Natural killer cell treated with Interleukin-12 subunit alpha and Interleukin-12 subunit beta and Interleukin-15 and Interleukin-18, amount 100 ng/mL, for 72 hours (primary cell): ENCODE data around the gene ABHD6. TPM values are rescaled to one million over a fixed set of nuclear protein-coding genes. Genes with fewer than 3 reads are reported as not detected.
A peak's percentile ranks its signal among the peaks of the same experiment; 100 is the strongest.
"Not testable (repeated sequence)": the region's sequence is repeated elsewhere in the genome, so short reads cannot be mapped to it uniquely, and the experiment has no call there.

ENCODE experiments used
- ATAC-seq, 2 donors: fragments of 150-1000 bp; cut with Tn5 transposase in 1 of 2; sonication (Bioruptor Pico), chemical (Tn5 transposase) in 1 of 2; 2 replicates each; pipeline ENCODE4 v1.10.0; 2021
- DNase-seq: peaks from one replicate; pipeline ENCODE4 v3.0.0; 2022; ENCODE audit warnings: low spot score
- H3K27ac Mint-ChIP-seq, 2 donors: 1 replicate in 1 of 2; 2 replicates in 1 of 2; pipeline ENCODE4 v1.8.0; 2022; ENCODE audit warnings: mixed read lengths in 2 of 2, mild to moderate bottlenecking in 1 of 2, moderate library complexity in 1 of 2
- H3K27me3 Mint-ChIP-seq, 2 donors: 1 replicate in 1 of 2; 2 replicates in 1 of 2; pipeline ENCODE4 v1.8.0; 2022; ENCODE audit warnings: mixed read lengths in 2 of 2
- H3K36me3 Mint-ChIP-seq: one replicate; pipeline ENCODE4 v1.8.0; 2022; ENCODE audit warnings: mixed read lengths
- H3K4me1 Mint-ChIP-seq, 2 donors: 1 replicate in 1 of 2; 2 replicates in 1 of 2; pipeline ENCODE4 v1.8.0; 2022; ENCODE audit warnings: low read depth in 2 of 2, mixed read lengths in 2 of 2, mild to moderate bottlenecking in 1 of 2
- H3K4me3 Mint-ChIP-seq: one replicate; pipeline ENCODE4 v1.8.0; 2022; ENCODE audit warnings: mixed read lengths
- H3K9me3 Mint-ChIP-seq: 2 replicates; pipeline ENCODE4 v1.8.0; 2022; ENCODE audit warnings: mixed read lengths
- total RNA-seq, 2 donors: library from RNA; stranded (reverse); gene quantifications; one replicate each; pipeline ENCODE4 v1.2.3, GENCODE V29; 2022

Gene ABHD6
- total RNA-seq, 2 donors from 2014 or later: 2.5 to 3.3 TPM

GRCh38 chr3:58258392-58259055 is 20.9 kb downstream of the ABHD6 start:
- Mint-ChIP-seq H3K27ac (no peak overlapping the region), H3K4me3 (no peak overlapping the region), H3K4me1 (peaks cover 3 to 22% of the 10 kb centered on the region in 2 donors)

GRCh38 chr3:58260261-58260731 is 22.7 kb downstream of the ABHD6 start:
- DNase-seq (no peak), ATAC-seq (peak; percentile 69 to 88)
- H3K27me3 Mint-ChIP-seq: no peaks in the 10 kb centered on the region
- peaks cover 6% of the 10 kb centered on the region for H3K36me3 Mint-ChIP-seq
- peaks cover 3 to 10% of the 10 kb centered on the region in 2 donors for H3K4me1 Mint-ChIP-seq
- no peak overlapping the region for H3K27ac Mint-ChIP-seq
- H3K4me3 Mint-ChIP-seq: no peak overlapping the region
- H3K9me3 Mint-ChIP-seq: no peaks in the 10 kb centered on the region

More at GRCh38 chr3:58258392-58259055, 20.9 kb downstream of the ABHD6 start:
- H3K36me3 Mint-ChIP-seq: peaks cover 6% of the 10 kb centered on the region
- no peak for DNase-seq
- ATAC-seq: no peak
- no peaks in the 10 kb centered on the region for H3K9me3 Mint-ChIP-seq
- no peaks in the 10 kb centered on the region for H3K27me3 Mint-ChIP-seq

GRCh38 chr3:58260733-58261132 is 23.1 kb downstream of the ABHD6 start:
- peak; percentile 11 to 43 for ATAC-seq
- Mint-ChIP-seq H3K4me1 (peaks cover 3 to 9% of the 10 kb centered on the region in 2 donors), H3K27ac (peak overlapping the region in 1 of 2 donors; percentile 40), H3K36me3 (peaks cover 6% of the 10 kb centered on the region), H3K4me3 (no peak overlapping the region), H3K9me3 (no peaks in the 10 kb centered on the region), H3K27me3 (no peaks in the 10 kb centered on the region)
- DNase-seq: no peak

- no peak overlapping the region for H3K27ac Mint-ChIP-seq
- ATAC-seq: no peak
- no peaks in the 10 kb centered on the region for H3K4me1 Mint-ChIP-seq
- no peaks in the 10 kb centered on the region for H3K27me3 Mint-ChIP-seq
- no peaks in the 10 kb centered on the region for H3K9me3 Mint-ChIP-seq
- no peak overlapping the region for H3K4me3 Mint-ChIP-seq
- H3K36me3 Mint-ChIP-seq: peaks cover 4% of the 10 kb centered on the region
- no peak for DNase-seq
These were observed 24.5 kb downstream of the ABHD6 start for GRCh38 chr3:58261954-58262666.

- Mint-ChIP-seq H3K27ac (no peak overlapping the region), H3K27me3 (no peaks in the 10 kb centered on the region), H3K4me3 (no peak overlapping the region), H3K36me3 (no peaks in the 10 kb centered on the region), H3K9me3 (no peaks in the 10 kb centered on the region), H3K4me1 (no peaks in the 10 kb centered on the region)
- no peak for ATAC-seq
- DNase-seq: no peak
These were observed 29.0 kb downstream of the ABHD6 start for GRCh38 chr3:58266577-58266976.

GRCh38 chr3:58267543-58267942 is 30.0 kb downstream of the ABHD6 start:
- not testable (repeated sequence) for H3K36me3 Mint-ChIP-seq, H3K4me1 Mint-ChIP-seq, DNase-seq, ATAC-seq, H3K27ac Mint-ChIP-seq, H3K27me3 Mint-ChIP-seq, H3K9me3 Mint-ChIP-seq, H3K4me3 Mint-ChIP-seq

- H3K36me3 Mint-ChIP-seq: no peaks in the 10 kb centered on the region
- ATAC-seq (no peak), DNase-seq (no peak)
- no peaks in the 10 kb centered on the region for H3K9me3 Mint-ChIP-seq
- H3K27me3 Mint-ChIP-seq: no peaks in the 10 kb centered on the region
- H3K4me3 Mint-ChIP-seq: no peak overlapping the region
- no peak overlapping the region for H3K27ac Mint-ChIP-seq
- peaks cover 3 to 5% of the 10 kb centered on the region in 2 donors for H3K4me1 Mint-ChIP-seq
These were observed 31.8 kb downstream of the ABHD6 start for GRCh38 chr3:58269356-58269755.

- peaks cover 3 to 5% of the 10 kb centered on the region in 2 donors for H3K4me1 Mint-ChIP-seq
- peaks cover 6% of the 10 kb centered on the region for H3K36me3 Mint-ChIP-seq
These were observed 32.9 kb downstream of the ABHD6 start for GRCh38 chr3:58270485-58270884.

GRCh38 chr3:58271901-58272501 is 34.4 kb downstream of the ABHD6 start:
- Mint-ChIP-seq H3K4me3 (no peak overlapping the region), H3K27ac (no peak overlapping the region), H3K27me3 (no peaks in the 10 kb centered on the region), H3K36me3 (peaks cover 11% of the 10 kb centered on the region), H3K4me1 (peaks cover 3 to 5% of the 10 kb centered on the region in 2 donors), H3K9me3 (peaks cover 3% of the 10 kb centered on the region)
- DNase-seq (no peak), ATAC-seq (no peak)

More at GRCh38 chr3:58270485-58270884, 32.9 kb downstream of the ABHD6 start:
- Mint-ChIP-seq H3K27ac (no peak overlapping the region), H3K9me3 (no peaks in the 10 kb centered on the region), H3K4me3 (no peak overlapping the region), H3K27me3 (no peaks in the 10 kb centered on the region)
- DNase-seq (no peak), ATAC-seq (no peak)

GRCh38 chr3:58272891-58273290 is 35.3 kb downstream of the ABHD6 start:
- H3K4me1 Mint-ChIP-seq: peaks cover 3 to 5% of the 10 kb centered on the region in 2 donors
- H3K36me3 Mint-ChIP-seq: peaks cover 17% of the 10 kb centered on the region
- no peak overlapping the region for H3K27ac Mint-ChIP-seq
- H3K4me3 Mint-ChIP-seq: no peak overlapping the region
- no peaks in the 10 kb centered on the region for H3K27me3 Mint-ChIP-seq
- no peak for ATAC-seq
- no peak for DNase-seq
- H3K9me3 Mint-ChIP-seq: peaks cover 3% of the 10 kb centered on the region

GRCh38 chr3:58273362-58273761 is 35.8 kb downstream of the ABHD6 start:
- peaks cover 18% of the 10 kb centered on the region for H3K36me3 Mint-ChIP-seq
- not testable (repeated sequence) for DNase-seq, ATAC-seq, H3K27me3 Mint-ChIP-seq, H3K9me3 Mint-ChIP-seq, H3K27ac Mint-ChIP-seq, H3K4me3 Mint-ChIP-seq, H3K4me1 Mint-ChIP-seq

- H3K36me3 Mint-ChIP-seq: peaks cover 22% of the 10 kb centered on the region
- no peak overlapping the region for H3K27ac Mint-ChIP-seq
- DNase-seq: no peak
- no peak for ATAC-seq
- peaks cover 9 to 12% of the 10 kb centered on the region in 2 donors for H3K4me1 Mint-ChIP-seq
- peaks cover 3% of the 10 kb centered on the region for H3K9me3 Mint-ChIP-seq
- H3K27me3 Mint-ChIP-seq: no peaks in the 10 kb centered on the region
- H3K4me3 Mint-ChIP-seq: no peak overlapping the region
These were observed 36.5 kb downstream of the ABHD6 start for GRCh38 chr3:58274027-58274614.

- ATAC-seq (no peak), DNase-seq (no peak)
- Mint-ChIP-seq H3K36me3 (peaks cover 23% of the 10 kb centered on the region), H3K4me3 (no peak overlapping the region), H3K9me3 (peaks cover 3% of the 10 kb centered on the region), H3K4me1 (peaks cover 6% of the 10 kb centered on the region in 2 donors), H3K27me3 (no peaks in the 10 kb centered on the region), H3K27ac (no peak overlapping the region)
These were observed 43.5 kb downstream of the ABHD6 start for GRCh38 chr3:58281069-58281468.

- DNase-seq (no peak), ATAC-seq (no peak)
- Mint-ChIP-seq H3K36me3 (peaks cover 6% of the 10 kb centered on the region), H3K4me3 (no peak overlapping the region), H3K27ac (no peak overlapping the region), H3K9me3 (no peaks in the 10 kb centered on the region), H3K27me3 (no peaks in the 10 kb centered on the region), H3K4me1 (no peaks in the 10 kb centered on the region)
These were observed 47.7 kb downstream of the ABHD6 start for GRCh38 chr3:58285334-58285733.
